ENCODE results near the gene TRIM45. TPM values are rescaled to one million over a fixed set of nuclear protein-coding genes. Genes with fewer than 3 reads are reported as not detected.
"Not testable (repeated sequence)": the region's sequence is repeated elsewhere in the genome, so short reads cannot be mapped to it uniquely, and the experiment has no call there.

Gene TRIM45
- total and polyA plus RNA-seq, 2 of the 4 experiments (the other 2 are of a cell fraction), result 2.0 to 5.1 TPM

- TF ChIP-seq, protein P1, sequence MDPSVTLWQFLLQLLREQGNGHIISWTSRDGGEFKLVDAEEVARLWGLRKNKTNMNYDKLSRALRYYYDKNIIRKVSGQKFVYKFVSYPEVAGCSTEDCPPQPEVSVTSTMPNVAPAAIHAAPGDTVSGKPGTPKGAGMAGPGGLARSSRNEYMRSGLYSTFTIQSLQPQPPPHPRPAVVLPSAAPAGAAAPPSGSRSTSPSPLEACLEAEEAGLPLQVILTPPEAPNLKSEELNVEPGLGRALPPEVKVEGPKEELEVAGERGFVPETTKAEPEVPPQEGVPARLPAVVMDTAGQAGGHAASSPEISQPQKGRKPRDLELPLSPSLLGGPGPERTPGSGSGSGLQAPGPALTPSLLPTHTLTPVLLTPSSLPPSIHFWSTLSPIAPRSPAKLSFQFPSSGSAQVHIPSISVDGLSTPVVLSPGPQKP (IDR thresholded peaks at IDR 0.05; ENCODE audit: borderline replicate concordance, low read depth, low read length), result no peak
Measured at GRCh38 chr1:117120774-117121588, 568 bp downstream of the TRIM45 start (continued).

DNA sequence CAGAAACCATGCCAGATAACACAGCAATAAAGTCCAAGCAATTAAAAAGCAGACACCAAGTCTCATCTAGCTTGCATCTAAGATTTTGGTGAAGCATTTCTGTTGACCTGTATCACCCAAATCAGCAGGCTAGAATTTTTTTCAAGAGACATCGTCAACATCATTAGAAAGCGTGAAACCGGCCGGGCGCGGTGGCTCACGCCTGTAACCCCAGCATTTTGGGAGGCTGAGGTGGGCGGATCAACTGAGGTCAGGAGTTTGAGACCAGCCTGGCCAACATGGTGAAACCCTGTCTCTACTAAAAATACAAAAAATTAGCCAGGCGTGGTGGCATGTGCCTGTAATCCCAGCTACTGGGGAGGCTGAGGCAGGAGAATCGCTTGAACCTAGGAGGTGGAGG is 2.4 kb downstream of the TRIM45 start:
- dilution Hi-C loops (cut with HindIII; ENCODE audit: low sequenced_read_pairs, unreplicated experiment); H3K18ac ChIP-seq (ENCODE audit: low read depth, low read length); H2AK9ac ChIP-seq (replicated peaks; ENCODE audit: low read depth, low read length, poor library complexity); H4K91ac ChIP-seq (ENCODE audit: insufficient read depth, low read depth, low read length); H3K27me3 ChIP-seq (ENCODE audit: control insufficient read depth, insufficient read depth, low read length); H3K4me2 ChIP-seq (ENCODE audit: low read depth, low read length); H2BK5ac ChIP-seq (ENCODE audit: low read depth, low read length, poor library complexity, severe bottlenecking); H4K20me1 ChIP-seq (ENCODE audit: insufficient read depth, low read length); ATAC-seq (ENCODE audit: low read depth); H2AK5ac ChIP-seq (ENCODE audit: low read depth, low read length); H2BK20ac ChIP-seq (ENCODE audit: low read depth, low read length); H3K9me1 ChIP-seq (ENCODE audit: insufficient read depth, low read length); intact Hi-C loops (cut with micrococcal nuclease); in situ Hi-C loops (cut with MboI; ENCODE audit: low sequenced_read_pairs); H3K36me3 ChIP-seq (ENCODE audit: control insufficient read depth, insufficient read depth, low read length); H4K8ac ChIP-seq (ENCODE audit: low read depth in 2 of 2, low read length in 2 of 2); H2AFZ ChIP-seq (replicated peaks; ENCODE audit: low read length, poor library complexity); H3K14ac ChIP-seq (replicated peaks; ENCODE audit: low read depth, low read length); DNase-seq; H2BK120ac ChIP-seq (ENCODE audit: low read depth, low read length); H3K4me3 ChIP-seq (ENCODE audit: insufficient read depth, low read depth, low read length); H3K4ac ChIP-seq (ENCODE audit: low read depth, low read length); H3K79me1 ChIP-seq (ENCODE audit: low read depth in 1 of 2, low read length in 2 of 2); H3K4me1 ChIP-seq (ENCODE audit: control insufficient read depth, insufficient read depth, low read length); POLR2A ChIA-PET (ENCODE audit: unreplicated experiment); H3K9ac ChIP-seq (ENCODE audit: low read depth, low read length); H3K56ac ChIP-seq (ENCODE audit: extremely low read depth, insufficient read depth, low read length); BruUV-seq (replicated peaks); H2BK15ac ChIP-seq (ENCODE audit: low read depth, low read length); H3K9me3 ChIP-seq (ENCODE audit: control insufficient read depth, insufficient read depth, low read length); H3K23ac ChIP-seq (ENCODE audit: low read depth, low read length); H3K27ac ChIP-seq (ENCODE audit: insufficient read depth, low read length); H4K5ac ChIP-seq (ENCODE audit: low read depth, low read length): not testable (repeated sequence)
- WGBS, 2 experiments (ENCODE audit: extremely low coverage in 2 of 2, insufficient read length in 1 of 2), result no CpG with 5 or more reads among the region's 10 CpGs
- CTCF ChIA-PET, result interaction anchor here (0.9 to 1.1 kb wide), 2 partner anchors 9 to 25 kb away, joined by 3 read pairs; no protein-coding TSS in a partner anchor

All from IMR-90 (cell line).